ENCODE results near the gene REEP1.

- TF ChIP-seq EZH2 (IDR thresholded peaks at IDR 0.05; ENCODE audit: insufficient read depth, poor library complexity, severe bottlenecking): no peak
- no peak for TF ChIP-seq EZH2phosphoT487 (IDR thresholded peaks at IDR 0.05; ENCODE audit: insufficient read depth, low read depth)
Measured at GRCh38 chr2:86189782-86190416, 147.5 kb downstream of the REEP1 start.
